Astrocyte (in vitro differentiated cells and primary cell): ENCODE measurements around the gene THRB.

Experiments used
- EZH2 ChIP-seq: IDR thresholded peaks from 2 replicates; pipeline ENCODE4 v1.6.1; 2012; ENCODE audit warnings: mild to moderate bottlenecking, low read length, inconsistent platforms; ENCODE audit not compliant: insufficient read depth
- TF ChIP-seq, protein P1 (sequence below): IDR thresholded peaks from 2 replicates; pipeline ENCODE4 v1.5.1; 2011; ENCODE audit warnings: low read depth, mild to moderate bottlenecking, inconsistent platforms, low read length, moderate library complexity; ENCODE audit not compliant: insufficient read depth

DNA sequence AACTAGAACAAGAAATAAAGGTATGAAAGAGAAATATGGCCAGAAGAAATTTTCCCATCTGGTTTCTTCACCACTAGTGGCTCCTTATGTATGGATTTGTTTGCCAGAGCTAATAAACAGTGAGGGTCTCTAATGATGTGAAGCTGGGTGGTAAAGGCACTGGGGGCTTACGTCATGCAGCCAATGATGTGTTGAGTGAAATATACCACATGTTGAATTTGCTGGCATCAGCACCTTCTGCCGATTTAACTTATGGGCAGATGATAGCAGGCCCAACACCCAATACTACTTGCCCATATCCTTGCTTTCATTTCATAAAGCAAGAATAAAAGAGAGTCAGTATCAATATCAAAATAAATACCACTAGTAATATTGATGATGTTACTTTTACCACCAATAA, 133.0 kb downstream of the THRB start:
- TF ChIP-seq, protein P1, sequence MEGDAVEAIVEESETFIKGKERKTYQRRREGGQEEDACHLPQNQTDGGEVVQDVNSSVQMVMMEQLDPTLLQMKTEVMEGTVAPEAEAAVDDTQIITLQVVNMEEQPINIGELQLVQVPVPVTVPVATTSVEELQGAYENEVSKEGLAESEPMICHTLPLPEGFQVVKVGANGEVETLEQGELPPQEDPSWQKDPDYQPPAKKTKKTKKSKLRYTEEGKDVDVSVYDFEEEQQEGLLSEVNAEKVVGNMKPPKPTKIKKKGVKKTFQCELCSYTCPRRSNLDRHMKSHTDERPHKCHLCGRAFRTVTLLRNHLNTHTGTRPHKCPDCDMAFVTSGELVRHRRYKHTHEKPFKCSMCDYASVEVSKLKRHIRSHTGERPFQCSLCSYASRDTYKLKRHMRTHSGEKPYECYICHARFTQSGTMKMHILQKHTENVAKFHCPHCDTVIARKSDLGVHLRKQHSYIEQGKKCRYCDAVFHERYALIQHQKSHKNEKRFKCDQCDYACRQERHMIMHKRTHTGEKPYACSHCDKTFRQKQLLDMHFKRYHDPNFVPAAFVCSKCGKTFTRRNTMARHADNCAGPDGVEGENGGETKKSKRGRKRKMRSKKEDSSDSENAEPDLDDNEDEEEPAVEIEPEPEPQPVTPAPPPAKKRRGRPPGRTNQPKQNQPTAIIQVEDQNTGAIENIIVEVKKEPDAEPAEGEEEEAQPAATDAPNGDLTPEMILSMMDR, result no peak
- no peak for TF ChIP-seq EZH2
